H1 (cell line): ENCODE data around the gene SCO2. TPM values are rescaled to one million over a fixed set of nuclear protein-coding genes. Genes with fewer than 3 reads are reported as not detected.

Experiments used
- BACH1 ChIP-seq: IDR thresholded peaks from 2 replicates; pipeline ENCODE4 v1.6.1; 2012; ENCODE audit warnings: low read length, improper control_type of control experiment
- CHD1 ChIP-seq: IDR thresholded peaks from 2 replicates; pipeline ENCODE4 v1.6.1; 2012; ENCODE audit warnings: low read depth, low read length, improper control_type of control experiment
- MAFK ChIP-seq: IDR thresholded peaks from 2 replicates; pipeline ENCODE4 v1.6.1; 2012; ENCODE audit warnings: low read depth, mild to moderate bottlenecking, improper control_type of control experiment, low read length
- POLR2AphosphoS5 ChIP-seq: IDR thresholded peaks from 2 replicates; pipeline ENCODE4 v1.6.1; 2011; ENCODE audit warnings: low read depth, low read length
- RAD21 ChIP-seq, 2 experiments: IDR thresholded peaks in 1 of 2; conservative IDR thresholded peaks in 1 of 2; 2 replicates each; pipeline ENCODE4 v1.6.1; 2011; ENCODE audit warnings: low read depth in 2 of 2, low read length in 2 of 2, improper control_type of control experiment in 1 of 2, inconsistent platforms in 1 of 2, mild to moderate bottlenecking in 1 of 2, moderate library complexity in 1 of 2
- RNF2 ChIP-seq: fragments of 200-900, 300-1000 bp; sonication (generic); IDR thresholded peaks from 2 replicates; pipeline ENCODE4 v1.7.1; 2016; ENCODE audit warnings: borderline replicate concordance, low read depth, mild to moderate bottlenecking, antibody characterized with exemption, low read length; ENCODE audit not compliant: poor library complexity, severe bottlenecking; ENCODE audit errors: missing control alignments
- RXRA ChIP-seq: IDR thresholded peaks from 2 replicates; pipeline ENCODE4 v1.6.1; 2011; ENCODE audit warnings: low read depth, mild to moderate bottlenecking, low read length, moderate library complexity; ENCODE audit not compliant: insufficient read depth
- SAP30 ChIP-seq: fragments of 300-600 bp; sonication (generic); IDR thresholded peaks from 2 replicates; pipeline ENCODE4 v1.7.1; 2012; ENCODE audit warnings: low read length, moderate library complexity, mild to moderate bottlenecking, inconsistent platforms; ENCODE audit not compliant: insufficient read depth, insufficient replicate concordance
- SP1 ChIP-seq: IDR thresholded peaks from 2 replicates; pipeline ENCODE4 v1.6.1; 2011; ENCODE audit warnings: low read depth, low read length
- TBP ChIP-seq: IDR thresholded peaks from 2 replicates; pipeline ENCODE4 v1.6.1; 2011; ENCODE audit warnings: low read depth, low read length, improper control_type of control experiment
- YY1 ChIP-seq: IDR thresholded peaks from 2 replicates; pipeline ENCODE4 v1.6.1; 2011; ENCODE audit warnings: low read depth, mild to moderate bottlenecking, low read length
- polyA plus RNA-seq, 7 experiments: library from polyadenylated mRNA; depleted of rRNA in 3 of 7; stranded (reverse) in 5 of 7; unstranded in 2 of 7; fragments of >200 nt in 5 of 7; fragments of 200-250 nt in 2 of 7; gene quantifications; 1 replicate in 5 of 7; 2 replicates in 1 of 7; 4 replicates in 1 of 7; pipeline versions ENCODE4 v1.2.1 to v1.2.3, GENCODE V29; 2011 to 2013; ENCODE audit warnings: missing spikeins in 2 of 7, mixed read lengths in 2 of 7
- total RNA-seq: library from RNA; stranded (reverse); fragmentation: NEBNext Ultra II Directional; extraction: Animal tissue kit (Norgen Biotek cat#: 25700); gene quantifications from 2 replicates; pipeline ENCODE4 v1.2.1, GENCODE V29; 2021
- TF ChIP-seq, protein P1 (sequence below): fragments of 300-600 bp; sonication (generic); IDR thresholded peaks from 2 replicates; pipeline ENCODE4 v1.7.1; 2012; ENCODE audit warnings: low read length, moderate library complexity, mild to moderate bottlenecking, inconsistent platforms; ENCODE audit not compliant: insufficient replicate concordance

SCO2 gene
- total and polyA plus RNA-seq, 2 of the 8 experiments (the other 6 are each of a cell fraction or from before 2014, with no cell fraction given) = 2.0 TPM; not detected in 1

DNA sequence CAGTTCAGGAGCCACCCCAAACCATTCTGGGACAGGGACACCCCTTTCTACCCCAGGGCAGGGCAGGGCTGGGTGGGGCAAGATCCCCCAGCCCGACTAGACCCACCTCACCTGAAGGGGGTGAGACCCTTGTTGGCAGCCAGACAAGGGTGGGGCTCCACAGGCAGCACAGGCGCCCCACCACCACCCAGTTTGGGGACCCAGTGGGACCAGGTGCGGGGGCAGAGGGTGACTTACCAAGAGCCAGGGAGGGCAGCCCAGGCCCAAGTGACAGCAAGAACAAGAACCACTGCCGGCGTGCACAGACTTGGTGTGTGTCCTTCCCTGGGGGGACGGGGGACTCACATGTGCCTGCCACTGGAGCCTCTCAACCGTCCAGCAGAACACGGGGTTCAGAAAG lies 41.8 kb downstream of the SCO2 start (continued):
- TF ChIP-seq, protein P1, sequence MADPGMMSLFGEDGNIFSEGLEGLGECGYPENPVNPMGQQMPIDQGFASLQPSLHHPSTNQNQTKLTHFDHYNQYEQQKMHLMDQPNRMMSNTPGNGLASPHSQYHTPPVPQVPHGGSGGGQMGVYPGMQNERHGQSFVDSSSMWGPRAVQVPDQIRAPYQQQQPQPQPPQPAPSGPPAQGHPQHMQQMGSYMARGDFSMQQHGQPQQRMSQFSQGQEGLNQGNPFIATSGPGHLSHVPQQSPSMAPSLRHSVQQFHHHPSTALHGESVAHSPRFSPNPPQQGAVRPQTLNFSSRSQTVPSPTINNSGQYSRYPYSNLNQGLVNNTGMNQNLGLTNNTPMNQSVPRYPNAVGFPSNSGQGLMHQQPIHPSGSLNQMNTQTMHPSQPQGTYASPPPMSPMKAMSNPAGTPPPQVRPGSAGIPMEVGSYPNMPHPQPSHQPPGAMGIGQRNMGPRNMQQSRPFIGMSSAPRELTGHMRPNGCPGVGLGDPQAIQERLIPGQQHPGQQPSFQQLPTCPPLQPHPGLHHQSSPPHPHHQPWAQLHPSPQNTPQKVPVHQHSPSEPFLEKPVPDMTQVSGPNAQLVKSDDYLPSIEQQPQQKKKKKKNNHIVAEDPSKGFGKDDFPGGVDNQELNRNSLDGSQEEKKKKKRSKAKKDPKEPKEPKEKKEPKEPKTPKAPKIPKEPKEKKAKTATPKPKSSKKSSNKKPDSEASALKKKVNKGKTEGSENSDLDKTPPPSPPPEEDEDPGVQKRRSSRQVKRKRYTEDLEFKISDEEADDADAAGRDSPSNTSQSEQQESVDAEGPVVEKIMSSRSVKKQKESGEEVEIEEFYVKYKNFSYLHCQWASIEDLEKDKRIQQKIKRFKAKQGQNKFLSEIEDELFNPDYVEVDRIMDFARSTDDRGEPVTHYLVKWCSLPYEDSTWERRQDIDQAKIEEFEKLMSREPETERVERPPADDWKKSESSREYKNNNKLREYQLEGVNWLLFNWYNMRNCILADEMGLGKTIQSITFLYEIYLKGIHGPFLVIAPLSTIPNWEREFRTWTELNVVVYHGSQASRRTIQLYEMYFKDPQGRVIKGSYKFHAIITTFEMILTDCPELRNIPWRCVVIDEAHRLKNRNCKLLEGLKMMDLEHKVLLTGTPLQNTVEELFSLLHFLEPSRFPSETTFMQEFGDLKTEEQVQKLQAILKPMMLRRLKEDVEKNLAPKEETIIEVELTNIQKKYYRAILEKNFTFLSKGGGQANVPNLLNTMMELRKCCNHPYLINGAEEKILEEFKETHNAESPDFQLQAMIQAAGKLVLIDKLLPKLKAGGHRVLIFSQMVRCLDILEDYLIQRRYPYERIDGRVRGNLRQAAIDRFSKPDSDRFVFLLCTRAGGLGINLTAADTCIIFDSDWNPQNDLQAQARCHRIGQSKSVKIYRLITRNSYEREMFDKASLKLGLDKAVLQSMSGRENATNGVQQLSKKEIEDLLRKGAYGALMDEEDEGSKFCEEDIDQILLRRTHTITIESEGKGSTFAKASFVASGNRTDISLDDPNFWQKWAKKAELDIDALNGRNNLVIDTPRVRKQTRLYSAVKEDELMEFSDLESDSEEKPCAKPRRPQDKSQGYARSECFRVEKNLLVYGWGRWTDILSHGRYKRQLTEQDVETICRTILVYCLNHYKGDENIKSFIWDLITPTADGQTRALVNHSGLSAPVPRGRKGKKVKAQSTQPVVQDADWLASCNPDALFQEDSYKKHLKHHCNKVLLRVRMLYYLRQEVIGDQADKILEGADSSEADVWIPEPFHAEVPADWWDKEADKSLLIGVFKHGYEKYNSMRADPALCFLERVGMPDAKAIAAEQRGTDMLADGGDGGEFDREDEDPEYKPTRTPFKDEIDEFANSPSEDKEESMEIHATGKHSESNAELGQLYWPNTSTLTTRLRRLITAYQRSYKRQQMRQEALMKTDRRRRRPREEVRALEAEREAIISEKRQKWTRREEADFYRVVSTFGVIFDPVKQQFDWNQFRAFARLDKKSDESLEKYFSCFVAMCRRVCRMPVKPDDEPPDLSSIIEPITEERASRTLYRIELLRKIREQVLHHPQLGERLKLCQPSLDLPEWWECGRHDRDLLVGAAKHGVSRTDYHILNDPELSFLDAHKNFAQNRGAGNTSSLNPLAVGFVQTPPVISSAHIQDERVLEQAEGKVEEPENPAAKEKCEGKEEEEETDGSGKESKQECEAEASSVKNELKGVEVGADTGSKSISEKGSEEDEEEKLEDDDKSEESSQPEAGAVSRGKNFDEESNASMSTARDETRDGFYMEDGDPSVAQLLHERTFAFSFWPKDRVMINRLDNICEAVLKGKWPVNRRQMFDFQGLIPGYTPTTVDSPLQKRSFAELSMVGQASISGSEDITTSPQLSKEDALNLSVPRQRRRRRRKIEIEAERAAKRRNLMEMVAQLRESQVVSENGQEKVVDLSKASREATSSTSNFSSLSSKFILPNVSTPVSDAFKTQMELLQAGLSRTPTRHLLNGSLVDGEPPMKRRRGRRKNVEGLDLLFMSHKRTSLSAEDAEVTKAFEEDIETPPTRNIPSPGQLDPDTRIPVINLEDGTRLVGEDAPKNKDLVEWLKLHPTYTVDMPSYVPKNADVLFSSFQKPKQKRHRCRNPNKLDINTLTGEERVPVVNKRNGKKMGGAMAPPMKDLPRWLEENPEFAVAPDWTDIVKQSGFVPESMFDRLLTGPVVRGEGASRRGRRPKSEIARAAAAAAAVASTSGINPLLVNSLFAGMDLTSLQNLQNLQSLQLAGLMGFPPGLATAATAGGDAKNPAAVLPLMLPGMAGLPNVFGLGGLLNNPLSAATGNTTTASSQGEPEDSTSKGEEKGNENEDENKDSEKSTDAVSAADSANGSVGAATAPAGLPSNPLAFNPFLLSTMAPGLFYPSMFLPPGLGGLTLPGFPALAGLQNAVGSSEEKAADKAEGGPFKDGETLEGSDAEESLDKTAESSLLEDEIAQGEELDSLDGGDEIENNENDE = no peak
- no peak for TF ChIP-seq MAFK
- TF ChIP-seq SAP30 = no peak
- no peak for TF ChIP-seq POLR2AphosphoS5
- no peak for TF ChIP-seq RNF2
- no peak for TF ChIP-seq BACH1
- TF ChIP-seq SP1 = no peak
- no peak for TF ChIP-seq RXRA
- no peak for TF ChIP-seq RAD21 (IDR thresholded peaks at IDR 0.05 in 1 of 2, conservative IDR thresholded peaks at IDR 0.05 in 1 of 2; ENCODE audit: low read depth in 2 of 2, low read length in 2 of 2)
- no peak for TF ChIP-seq YY1
- no peak for TF ChIP-seq CHD1
- no peak for TF ChIP-seq TBP
